Pancreas (tissue), 10 donors: Measurements from ENCODE around the gene LCN2. TPM values are rescaled to one million over a fixed set of nuclear protein-coding genes. Genes with fewer than 3 reads are reported as not detected.
"Not testable (repeated sequence)": the region's sequence is repeated elsewhere in the genome, so short reads cannot be mapped to it uniquely, and the experiment has no call there.

Source experiments
- ATAC-seq, 4 donors: fragments of 200-7000 bp; cut with Tn5 transposase; one replicate each; pipeline versions ENCODE4 v1.8.0 to v1.9.1; 2020; ENCODE audit warnings: mild to moderate bottlenecking in 4 of 4, moderate library complexity in 4 of 4
- DNase-seq, 6 donors: peaks; one replicate each; pipeline ENCODE4 v3.0.0-alpha.2; 2020
- FAIRE-seq: peaks from 2 replicates; lab custom pipeline; 2012; peaks lifted over from hg19 to GRCh38; lab: Jason Lieb, UNC
- H3K27ac ChIP-seq, 4 donors: fragments of 200-600 bp; sonication (generic); 1 replicate in 3 of 4; 2 replicates in 1 of 4; pipeline versions ENCODE4 v1.5.0 to v1.8.0; 2020
- H3K27me3 ChIP-seq, 4 donors: fragments of 200-600 bp; one replicate each; pipeline ENCODE4 v1.8.0; 2021
- H3K36me3 ChIP-seq, 3 donors: fragments of 200-600 bp; sonication (generic) in 1 of 3; one replicate each; pipeline versions ENCODE4 v1.5.0 to v1.8.0; 2020 to 2021
- H3K4me1 ChIP-seq, 3 donors: fragments of 200-600 bp; one replicate each; pipeline ENCODE4 v1.8.0; 2021
- H3K4me3 ChIP-seq, 4 donors: fragments of 200-600 bp; sonication (generic) in 2 of 4; one replicate each; pipeline versions ENCODE4 v1.5.0 to v1.8.0; 2020 to 2021
- H3K9me3 ChIP-seq, 4 donors: fragments of 200-600 bp; one replicate each; pipeline ENCODE4 v1.8.0; 2021
- CTCF ChIP-seq, 4 donors: fragments of 200-600 bp; sonication (generic) in 3 of 4; IDR thresholded peaks; one replicate each; pipeline versions ENCODE4 v1.5.0 to v1.8.0; 2021; ENCODE audit warnings: antibody characterized with exemption in 4 of 4
- WGBS, 2 donors: extraction: QIAGEN DNeasy Blood & Tissue Kit; methylation state at CpG; one replicate each; pipeline ENCODE4 v1.1.7; 2013; 5-methylcytosine and 5-hydroxymethylcytosine counted together
- intact Hi-C, 3 donors: fragments of 100-400 bp; cut with DNase I; formaldehyde crosslinking; loops; one replicate each; pipeline versions ENCODE4 v1.11.1 to v1.14.2; 2022
- polyA plus RNA-seq, 2 donors: library from polyadenylated mRNA; stranded (reverse); fragments of 200-250 nt; gene quantifications; one replicate each; pipeline ENCODE4 v1.2.3, GENCODE V29; 2013
- total RNA-seq, 6 donors: library from RNA; stranded (reverse); fragmentation: NEBNext Ultra II Directional in 4 of 6; extraction: Animal tissue kit (Norgen Biotek cat#: 25700) in 4 of 6; gene quantifications; one replicate each; pipeline versions ENCODE4 v1.2.1 to v1.2.4, GENCODE V29; 2021 to 2023
- donor health status: healthy with polysubstance abuse.
- donor health status: DM: no; HTN: no; CAD: no; lungs with moderate emphysema.
- donor health status: DM: no; HTN: no; CAD: no.
- donor health status: control.
- donor health status: control.
- donor health status: Bipolar disorder and iron deficiency.
- donor health status: DM: yes; HTN: yes; CAD: no.
- donor health status: DM: no; HTN: no; CAD: no.
- donor health status: DM: no; HTN: no; CAD: no.
- donor health status: DM: yes; HTN: yes; CAD: no.

Gene LCN2
- total and polyA plus RNA-seq, 8 donors = 6.3 to 158 (median 49.5) TPM

- peaks cover 0 to 25% (median 6%) of the 10 kb centered on the region in 3 donors for H3K4me1 ChIP-seq
- H3K27me3 ChIP-seq, H3K36me3 ChIP-seq, H3K4me3 ChIP-seq, H3K9me3 ChIP-seq, FAIRE-seq, ATAC-seq, intact Hi-C loops, H3K27ac ChIP-seq: not testable (repeated sequence)
- 23 to 29% methylated on average over 12 of the region's 12 CpGs for WGBS, 2 donors
- peak in 4 of 6 donors; percentile 61 to 78 (median 72) for DNase-seq
- TF ChIP-seq CTCF (IDR thresholded peaks at IDR 0.05) = peak; percentile 13 to 42 (median 28)
Measured at GRCh38 chr9:128129976-128130590, 19.2 kb upstream of the LCN2 start.

- WGBS, 2 donors = 49 to 58% methylated on average over 7 of the region's 7 CpGs
- H3K9me3 ChIP-seq = not testable (repeated sequence)
Measured at GRCh38 chr9:128130651-128131050, 18.6 kb upstream of the LCN2 start.

GRCh38 chr9:128131346-128131745 lies 17.9 kb upstream of the LCN2 start:
- H3K36me3 ChIP-seq, FAIRE-seq, ATAC-seq, H3K4me3 ChIP-seq, H3K9me3 ChIP-seq, intact Hi-C loops, H3K27me3 ChIP-seq: not testable (repeated sequence)
- WGBS, 2 donors = 69 to 80% methylated on average over 8 of the region's 8 CpGs
- peak overlapping the region in 1 of 4 donors; percentile 66 for H3K27ac ChIP-seq
- H3K4me1 ChIP-seq = peaks cover 0 to 12% (median 0%) of the 10 kb centered on the region in 3 donors
- DNase-seq = peak in 3 of 6 donors; percentile 23 to 39 (median 31)

More at GRCh38 chr9:128130651-128131050, 18.6 kb upstream of the LCN2 start:
- H3K27me3 ChIP-seq, FAIRE-seq, intact Hi-C loops, H3K27ac ChIP-seq, ATAC-seq, H3K4me3 ChIP-seq, H3K36me3 ChIP-seq: not testable (repeated sequence)
- peak in 3 of 6 donors; percentile 17 to 39 (median 31) for DNase-seq
- H3K4me1 ChIP-seq = peaks cover 0 to 19% (median 5%) of the 10 kb centered on the region in 3 donors

- FAIRE-seq, H3K36me3 ChIP-seq, H3K27me3 ChIP-seq, intact Hi-C loops, H3K9me3 ChIP-seq, H3K4me1 ChIP-seq, H3K4me3 ChIP-seq: not testable (repeated sequence)
- peak overlapping the region in 2 of 4 donors; percentile 33 to 66 for H3K27ac ChIP-seq
- 19 to 31% methylated on average over 8 of the region's 8 CpGs for WGBS, 2 donors
- ATAC-seq (peak in 1 of 4 donors; percentile 9), DNase-seq (peak in 3 of 6 donors; percentile 18 to 62 (median 21))
Measured at GRCh38 chr9:128132139-128132538, 17.1 kb upstream of the LCN2 start.

- ATAC-seq, H3K36me3 ChIP-seq, H3K4me1 ChIP-seq, intact Hi-C loops, H3K27ac ChIP-seq, H3K9me3 ChIP-seq, FAIRE-seq, H3K4me3 ChIP-seq, H3K27me3 ChIP-seq: not testable (repeated sequence)
- 83 to 84% methylated on average over 8 of the region's 8 CpGs for WGBS, 2 donors
- DNase-seq = peak in 3 of 6 donors; percentile 2 to 25 (median 17)
Measured at GRCh38 chr9:128135561-128135960, 13.7 kb upstream of the LCN2 start.

GRCh38 chr9:128136816-128137793 lies 12.1 kb upstream of the LCN2 start:
- WGBS, 2 donors = 87 to 92% methylated on average over 18 of the region's 18 CpGs
- H3K27me3 ChIP-seq = no peaks in the 10 kb centered on the region
- DNase-seq = peak in 4 of 6 donors; percentile 9 to 35 (median 14)
- intact Hi-C loops = no loop called here
- H3K9me3 ChIP-seq = no peaks in the 10 kb centered on the region
- H3K4me1 ChIP-seq = peaks cover 0 to 2% (median 0%) of the 10 kb centered on the region in 3 donors
- no peak for FAIRE-seq
- no peak for TF ChIP-seq CTCF (IDR thresholded peaks at IDR 0.05)
- H3K4me3 ChIP-seq = no peak overlapping the region
- no peak for ATAC-seq
- H3K36me3 ChIP-seq = no peaks in the 10 kb centered on the region
- no peak overlapping the region for H3K27ac ChIP-seq
